PC-3 (cell line): ENCODE results near the gene TFAP2D. TPM values are rescaled to one million over a fixed set of nuclear protein-coding genes. Genes with fewer than 3 reads are reported as not detected.

ENCODE experiments used
- ATAC-seq: fragments of 200-7000 bp; cut with Tn5 transposase; 2 replicates; pipeline ENCODE4 v1.9.1; 2020; ENCODE audit warnings: mild to moderate bottlenecking, moderate library complexity
- BruUV-seq: library from RNA; stranded (reverse); fragments of 400-500 nt; replicated peaks from 2 replicates; lab custom pipeline; 2021; lab: Mats Ljungman, UMichigan
- CTCF ChIA-PET: fragments of 300-600 bp; sonication (Branson Sonifier 250); formaldehyde crosslinking; loops from one replicate; lab custom pipeline; 2022; ENCODE audit warnings: antibody characterized with exemption; lab: Charles Lee
- POLR2A ChIA-PET: fragments of 300-600 bp; sonication (Branson Sonifier 250); formaldehyde crosslinking; loops from one replicate; lab custom pipeline; 2022; ENCODE audit warnings: antibody characterized with exemption; ENCODE audit not compliant: unreplicated experiment; lab: Charles Lee
- DNase-seq: peaks from one replicate; pipeline ENCODE4 v3.0.0-alpha.2; 2015
- H2AFZ ChIP-seq: fragments of 300-600 bp; sonication (generic); 2 replicates; pipeline ENCODE4 v1.6.0; 2016; ENCODE audit warnings: antibody characterized with exemption, low read length
- H3F3A ChIP-seq: fragments of 300-600 bp; sonication (generic); one replicate; pipeline ENCODE4 v1.6.0; 2017; ENCODE audit warnings: antibody characterized with exemption, low read length, control low read depth, mild to moderate bottlenecking; ENCODE audit not compliant: unreplicated experiment
- H3K27ac ChIP-seq: fragments of 300-600 bp; sonication (generic); 2 replicates; pipeline ENCODE4 v1.5.1; 2016; ENCODE audit warnings: mild to moderate bottlenecking, low read length
- H3K27me3 ChIP-seq: fragments of 300-600 bp; sonication (generic); 2 replicates; pipeline ENCODE4 v1.6.1; 2016; ENCODE audit warnings: low read length, mixed read lengths
- H3K36me3 ChIP-seq: fragments of 300-600 bp; sonication (generic); 2 replicates; pipeline ENCODE4 v1.6.1; 2016; ENCODE audit warnings: low read depth, mixed run types, low read length, mixed read lengths
- H3K4me1 ChIP-seq: fragments of 300-600 bp; sonication (generic); 2 replicates; pipeline ENCODE4 v1.5.1; 2016; ENCODE audit warnings: low read length; ENCODE audit not compliant: insufficient read depth
- H3K4me2 ChIP-seq: fragments of 300-600 bp; sonication (generic); 2 replicates; pipeline ENCODE4 v1.6.0; 2016; ENCODE audit warnings: low read length
- H3K4me3 ChIP-seq: fragments of 300-600 bp; sonication (generic); 2 replicates; pipeline ENCODE4 v1.5.1; 2016; ENCODE audit warnings: mild to moderate bottlenecking, low read length, mixed read lengths
- H3K79me2 ChIP-seq: fragments of 300-600 bp; sonication (generic); 2 replicates; pipeline ENCODE4 v1.6.1; 2017; ENCODE audit warnings: low read length, mixed read lengths
- H3K9ac ChIP-seq: fragments of 300-600 bp; sonication (generic); 2 replicates; pipeline ENCODE4 v1.6.0; 2016; ENCODE audit warnings: mild to moderate bottlenecking, low read length
- H3K9me2 ChIP-seq: fragments of 300-600 bp; sonication (generic); replicated peaks from 2 replicates; pipeline ENCODE4 v1.6.1; 2016; ENCODE audit warnings: mixed run types, low read length, mixed read lengths
- H3K9me3 ChIP-seq: fragments of 300-600 bp; sonication (generic); 2 replicates; pipeline ENCODE4 v1.6.1; 2016; ENCODE audit warnings: low read length, mixed read lengths
- H4K20me1 ChIP-seq: fragments of 300-600 bp; sonication (generic); 2 replicates; pipeline ENCODE4 v1.6.1; 2016; ENCODE audit warnings: low read length, mixed read lengths
- CTCF ChIP-seq: fragments of 300-600 bp; sonication (generic); conservative IDR thresholded peaks from 2 replicates; pipeline ENCODE4 v1.5.1; 2017; ENCODE audit warnings: antibody characterized with exemption, low read depth, mild to moderate bottlenecking, low read length
- EZH2 ChIP-seq: fragments of 300-600 bp; sonication (generic); IDR thresholded peaks from one replicate; pipeline ENCODE4 v1.6.1; 2017; ENCODE audit warnings: antibody characterized with exemption, mild to moderate bottlenecking, low read length; ENCODE audit not compliant: unreplicated experiment
- EZH2phosphoT487 ChIP-seq: fragments of 300-600 bp; sonication (generic); IDR thresholded peaks from 2 replicates; pipeline ENCODE4 v1.6.1; 2018; ENCODE audit warnings: mild to moderate bottlenecking, antibody characterized with exemption, low read length, borderline replicate concordance
- intact Hi-C: fragments of 100-400 bp; cut with micrococcal nuclease; formaldehyde crosslinking; loops from 2 replicates; pipeline ENCODE4 v1.9.0; 2023
- total RNA-seq: library from RNA; depleted of rRNA; stranded (reverse); fragments of >200 nt; gene quantifications from 2 replicates; pipeline ENCODE4 v1.2.3, GENCODE V29; 2014

Gene TFAP2D
- total RNA-seq, 1 experiment from 2014 or later, result not detected

GRCh38 chr6:50713977-50714486, 706 bp downstream of the TFAP2D start:
- Histone ChIP-seq H3K36me3 (no peaks in the 10 kb centered on the region), H4K20me1 (no peaks in the 10 kb centered on the region), H3K27me3 (peaks cover 96% of the 10 kb centered on the region), H3K9me3 (no peaks in the 10 kb centered on the region), H3K4me3 (no peak overlapping the region), H3K4me1 (no peaks in the 10 kb centered on the region), H3K9me2 (no peaks in the 10 kb centered on the region), H3K79me2 (no peaks in the 10 kb centered on the region), H3K9ac (no peak overlapping the region), H3F3A (no peaks in the 10 kb centered on the region), H2AFZ (no peak overlapping the region), H3K27ac (no peak overlapping the region), H3K4me2 (no peak overlapping the region)
- TF ChIP-seq EZH2 (peak; percentile 38), CTCF (no peak), EZH2phosphoT487 (no peak)
- DNase-seq (no peak), ATAC-seq (no peak)
- CTCF ChIA-PET, result no interaction called here
- BruUV-seq, result no TSS peak
- POLR2A ChIA-PET, result no interaction called here
- intact Hi-C loops, result no loop called here

GRCh38 chr6:50714487-50715379, 1.4 kb downstream of the TFAP2D start:
- Histone ChIP-seq H3F3A (no peaks in the 10 kb centered on the region), H3K27ac (no peak overlapping the region), H3K27me3 (peaks cover 94% of the 10 kb centered on the region), H3K4me2 (no peak overlapping the region), H3K9me3 (no peaks in the 10 kb centered on the region), H3K36me3 (no peaks in the 10 kb centered on the region), H3K79me2 (no peaks in the 10 kb centered on the region), H3K9me2 (no peaks in the 10 kb centered on the region), H3K9ac (no peak overlapping the region), H3K4me3 (no peak overlapping the region), H4K20me1 (no peaks in the 10 kb centered on the region), H2AFZ (no peak overlapping the region), H3K4me1 (no peaks in the 10 kb centered on the region)
- no peak for TF ChIP-seq EZH2
- no peak for TF ChIP-seq EZH2phosphoT487
- no peak for TF ChIP-seq CTCF
- no TSS peak for BruUV-seq
- DNase-seq (no peak), ATAC-seq (no peak)
- ChIA-PET CTCF (no interaction called here), POLR2A (interaction anchor here (0.6 kb wide), 1 partner anchor 63 kb away, joined by 3 read pairs; no protein-coding TSS in a partner anchor)
- intact Hi-C loops, result no loop called here
